DMS53 treated with DMSO at 0.1 percent for 48 hours (cell line): Measurements from ENCODE around the gene DOCK2.
"Not testable (repeated sequence)": the region's sequence is repeated elsewhere in the genome, so short reads cannot be mapped to it uniquely, and the experiment has no call there.

ENCODE experiments used
- DNase-seq: peaks from one replicate; lab custom pipeline; 2025; ENCODE audit not compliant: unreplicated experiment; lab: John Stamatoyannopoulos, UW

The DOCK2 gene

GRCh38 chr5:169923988-169924387, 286.9 kb downstream of the DOCK2 start:
- DNase-seq, result no peak

- no peak for DNase-seq
Measured at GRCh38 chr5:169933127-169933526, 296.1 kb downstream of the DOCK2 start.

- DNase-seq, result no peak
Measured at GRCh38 chr5:169933616-169934015, 296.5 kb downstream of the DOCK2 start.

GRCh38 chr5:169934990-169935389, 297.9 kb downstream of the DOCK2 start:
- no peak for DNase-seq

GRCh38 chr5:169935762-169936161, 298.7 kb downstream of the DOCK2 start:
- DNase-seq, result no peak

- no peak for DNase-seq
Measured at GRCh38 chr5:169938439-169938838, 301.4 kb downstream of the DOCK2 start.

GRCh38 chr5:169939731-169940130, 302.7 kb downstream of the DOCK2 start:
- no peak for DNase-seq

- DNase-seq, result no peak
Measured at GRCh38 chr5:169941542-169941941, 304.5 kb downstream of the DOCK2 start.

- DNase-seq, result no peak
Measured at GRCh38 chr5:169942181-169942580, 305.1 kb downstream of the DOCK2 start.

GRCh38 chr5:169943026-169943425, 306.0 kb downstream of the DOCK2 start:
- DNase-seq, result no peak

- DNase-seq, result no peak
Measured at GRCh38 chr5:169944115-169944514, 307.0 kb downstream of the DOCK2 start.

- DNase-seq, result no peak
Measured at GRCh38 chr5:169944922-169945680, 308.0 kb downstream of the DOCK2 start.

- DNase-seq, result no peak
Measured at GRCh38 chr5:169945831-169946261, 308.8 kb downstream of the DOCK2 start.

- no peak for DNase-seq
Measured at GRCh38 chr5:169946743-169947295, 309.7 kb downstream of the DOCK2 start.

GRCh38 chr5:169950333-169950732, 313.3 kb downstream of the DOCK2 start:
- DNase-seq, result no peak

- not testable (repeated sequence) for DNase-seq
Measured at GRCh38 chr5:169953196-169953595, 316.1 kb downstream of the DOCK2 start.

GRCh38 chr5:169954786-169955185, 317.7 kb downstream of the DOCK2 start:
- DNase-seq, result no peak

- DNase-seq, result no peak
Measured at GRCh38 chr5:169956126-169956525, 319.1 kb downstream of the DOCK2 start.

GRCh38 chr5:169956756-169957155, 319.7 kb downstream of the DOCK2 start:
- no peak for DNase-seq

GRCh38 chr5:169958278-169958677, 321.2 kb downstream of the DOCK2 start:
- DNase-seq, result no peak

GRCh38 chr5:169960659-169961058, 323.6 kb downstream of the DOCK2 start:
- DNase-seq, result no peak

GRCh38 chr5:169964246-169964645, 327.2 kb downstream of the DOCK2 start:
- no peak for DNase-seq

- DNase-seq, result no peak
Measured at GRCh38 chr5:169970339-169970738, 333.3 kb downstream of the DOCK2 start.
